ENCODE data around the gene FOXL2.

FOXL2 gene

DNA sequence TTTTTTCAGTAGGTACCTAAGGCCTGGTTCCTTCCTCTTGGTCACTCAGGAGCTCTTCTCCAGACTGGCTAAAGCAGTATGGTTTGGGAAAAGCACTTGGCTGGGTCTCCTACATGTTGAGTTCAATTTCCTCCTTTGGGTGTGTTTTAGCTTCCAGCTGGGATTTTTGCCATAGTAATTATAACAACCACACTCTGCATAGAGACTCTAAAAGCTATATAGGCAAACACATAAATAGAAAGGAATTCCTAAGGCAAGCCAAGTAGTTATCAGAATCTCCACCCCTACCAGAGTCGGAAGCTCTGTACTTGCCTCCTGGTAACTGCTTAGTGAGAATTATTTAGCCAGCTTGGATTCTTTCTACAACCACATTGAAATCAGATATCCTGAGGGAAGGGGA is 48.6 kb downstream of the FOXL2 start:
- ATAC-seq (no peak), DNase-seq (no peak)
- Mint-ChIP-seq H3K27me3 (no peaks in the 10 kb centered on the region), H3K4me3 (no peak overlapping the region), H3K4me1 (no peaks in the 10 kb centered on the region), H3K27ac (no peak overlapping the region), H3K9me3 (no peaks in the 10 kb centered on the region)
